Stimulated activated CD4-positive, alpha-beta T cell treated with anti-CD3 and anti-CD28 coated beads, Interleukin-1b, Interleukin-23, amount 100 ng/mL, for 1 hour (primary cell): ENCODE measurements around the gene NNAT.

ENCODE experiments used
- DNase-seq, 2 donors: peaks; one replicate each; pipeline ENCODE4 v3.0.0-alpha.2; 2020; ENCODE audit warnings: low read depth in 2 of 2

NNAT gene

DNA sequence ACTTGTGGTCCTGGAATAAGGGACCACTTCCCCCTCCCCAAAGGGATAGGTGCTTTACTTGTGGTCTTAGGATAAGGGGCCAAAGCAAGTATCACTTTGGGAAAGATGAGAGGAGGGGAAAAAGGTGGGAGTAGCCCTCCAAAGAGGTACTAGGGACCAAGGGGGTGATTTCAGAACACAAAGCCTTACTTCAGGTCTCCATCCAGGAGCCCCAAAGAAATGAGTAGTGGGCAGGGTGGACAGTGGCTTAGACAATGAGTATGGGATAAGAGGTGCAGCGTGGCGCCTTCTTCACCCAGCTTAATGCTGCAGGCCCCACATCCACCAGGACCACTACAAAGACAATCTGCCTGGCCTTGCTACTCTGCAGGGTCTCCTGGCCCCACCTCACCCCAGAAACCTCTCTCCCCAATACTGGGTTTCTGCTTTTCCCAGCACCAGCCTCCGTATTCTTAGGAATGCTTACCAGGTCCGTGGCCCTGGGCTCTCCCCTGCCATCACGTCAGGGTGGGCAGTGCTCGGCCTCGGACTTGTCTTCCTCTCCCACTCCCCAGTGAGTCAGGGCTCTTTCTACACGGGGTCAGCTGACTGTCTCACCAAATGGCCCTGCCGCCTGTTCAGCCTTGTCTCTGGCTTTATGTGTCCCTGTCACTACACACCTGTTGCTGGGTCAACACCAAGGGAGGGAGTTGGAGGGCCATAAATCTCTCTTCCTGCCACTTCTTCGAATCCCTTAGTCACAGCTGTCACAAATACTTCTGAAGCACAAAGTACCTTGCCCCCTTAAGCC is 3.1 kb downstream of the NNAT start:
- DNase-seq, result no peak

- DNase-seq, result no peak
These were observed 4.0 kb downstream of the NNAT start for GRCh38 chr20:37524859-37525708.

GRCh38 chr20:37525810-37526209 is 4.8 kb downstream of the NNAT start:
- no peak for DNase-seq

GRCh38 chr20:37526238-37526838 is 5.3 kb downstream of the NNAT start:
- no peak for DNase-seq

DNA sequence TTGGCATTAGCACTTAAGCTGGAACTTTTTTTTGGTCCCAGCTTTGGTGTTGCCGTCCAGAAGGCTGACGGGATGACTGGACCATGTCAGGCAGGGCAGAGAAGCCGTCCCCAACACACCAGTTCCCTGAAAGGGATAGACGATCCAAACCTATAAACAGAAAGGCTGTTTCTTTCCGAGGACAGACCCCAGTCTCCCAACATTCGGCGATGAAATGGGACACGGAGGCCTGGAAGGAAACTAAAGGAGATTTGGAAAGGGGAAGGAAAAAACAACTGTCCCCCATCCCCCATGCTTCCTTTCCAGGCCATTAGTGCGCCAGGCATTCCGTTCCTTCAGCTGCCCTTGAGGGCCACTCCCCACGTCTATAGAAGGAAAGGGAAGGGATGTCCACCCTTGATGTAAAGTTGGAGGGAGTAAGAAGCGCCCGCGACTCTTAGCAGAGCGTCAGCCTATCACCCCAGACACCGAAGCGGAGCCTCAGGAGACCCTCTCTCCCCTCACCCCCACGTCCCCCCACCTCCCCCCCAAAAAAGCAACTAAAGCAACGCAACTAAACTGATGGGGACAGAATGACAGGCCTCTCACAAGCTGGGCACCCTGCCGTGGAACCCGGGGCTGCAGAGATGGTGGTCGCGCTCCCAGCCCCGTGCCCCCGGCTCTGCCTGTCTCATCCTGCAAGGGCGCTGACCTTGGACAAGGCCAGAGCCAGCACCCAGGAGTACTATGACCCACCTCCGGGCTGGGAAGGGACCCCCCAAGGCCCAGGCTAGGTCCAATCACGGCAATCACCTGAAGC is 6.0 kb downstream of the NNAT start:
- DNase-seq, result no peak

- DNase-seq, result peak; percentile 76 to 87
These were observed 6.8 kb downstream of the NNAT start, which contains the start of gene BLCAP for GRCh38 chr20:37527638-37528445. Gene BLCAP, minus strand, starts transcription at chr20:37527876. Its CDS starts 8,702 bp downstream, at chr20:37519174.

DNA sequence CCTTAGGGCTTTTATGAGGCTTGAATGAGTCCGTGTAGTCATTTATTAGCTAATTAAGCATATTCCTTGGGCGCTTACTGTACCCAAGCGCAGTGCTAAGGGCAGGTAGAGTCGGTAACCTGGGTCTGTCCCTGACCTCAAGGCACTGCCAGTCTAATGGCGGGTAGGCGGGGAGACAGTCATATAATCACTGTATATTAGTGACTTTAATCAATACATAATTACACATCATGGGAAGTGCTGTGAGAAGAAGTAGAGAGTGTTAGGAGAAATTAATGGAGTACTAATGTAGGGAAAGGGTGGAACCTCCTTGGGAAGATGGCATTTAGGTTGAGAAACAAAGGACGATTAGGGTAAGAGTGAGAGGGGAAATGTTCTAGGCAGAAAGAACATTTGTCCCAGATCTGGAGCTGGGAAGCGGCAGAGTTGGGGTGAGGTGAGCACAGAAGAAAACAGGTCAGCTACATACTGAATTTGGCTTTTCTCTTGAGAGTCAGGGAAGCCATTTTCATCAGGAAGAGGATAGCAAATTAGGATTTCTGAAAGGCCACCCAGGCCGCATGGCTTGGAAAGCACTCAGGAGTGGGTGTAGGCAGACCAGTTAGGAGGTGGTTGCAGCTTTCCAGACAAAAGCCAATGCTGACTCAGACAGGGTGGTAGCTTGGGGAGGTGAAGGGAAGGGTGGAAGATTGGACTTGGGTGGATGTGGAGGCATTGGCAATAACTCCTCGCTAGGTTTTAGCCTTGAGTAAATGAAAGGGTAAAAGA is 7.6 kb downstream of the NNAT start:
- DNase-seq, result no peak

DNA sequence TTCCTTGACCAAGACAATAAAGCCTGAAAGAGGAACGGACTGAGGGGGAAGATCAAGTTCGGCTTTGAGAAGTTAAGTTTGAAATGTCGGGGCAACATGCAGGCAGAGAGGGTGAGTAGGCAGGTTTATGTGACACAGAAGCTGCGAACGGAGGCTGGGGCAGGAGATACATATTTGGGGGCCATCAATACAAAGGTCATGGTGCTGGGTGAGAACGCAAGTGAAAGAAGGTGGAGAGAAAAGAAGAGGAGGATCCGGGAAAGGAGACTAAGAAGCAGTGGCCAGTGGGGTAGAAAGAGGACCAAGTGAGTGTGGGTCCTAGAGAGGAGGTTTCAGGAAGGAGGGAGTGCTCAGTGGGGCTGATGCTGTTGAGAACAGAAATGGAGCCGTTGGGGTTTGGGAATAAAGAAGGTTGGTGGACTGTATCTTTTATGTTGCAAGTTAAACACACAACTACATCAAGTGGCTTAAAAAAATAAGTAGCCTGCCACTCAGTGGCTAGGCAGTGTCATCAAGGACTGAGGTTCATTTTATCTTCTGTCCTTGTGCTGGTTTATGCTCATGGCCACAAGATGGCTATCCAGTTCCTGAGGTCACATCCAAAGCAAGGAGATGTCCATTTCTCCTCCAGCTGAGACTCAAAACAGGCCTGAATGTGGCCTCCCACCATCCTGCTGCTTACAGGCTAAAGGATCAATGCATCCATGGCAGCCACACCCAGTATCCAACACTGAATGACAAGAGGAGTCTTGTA is 8.3 kb downstream of the NNAT start:
- DNase-seq, result no peak

DNA sequence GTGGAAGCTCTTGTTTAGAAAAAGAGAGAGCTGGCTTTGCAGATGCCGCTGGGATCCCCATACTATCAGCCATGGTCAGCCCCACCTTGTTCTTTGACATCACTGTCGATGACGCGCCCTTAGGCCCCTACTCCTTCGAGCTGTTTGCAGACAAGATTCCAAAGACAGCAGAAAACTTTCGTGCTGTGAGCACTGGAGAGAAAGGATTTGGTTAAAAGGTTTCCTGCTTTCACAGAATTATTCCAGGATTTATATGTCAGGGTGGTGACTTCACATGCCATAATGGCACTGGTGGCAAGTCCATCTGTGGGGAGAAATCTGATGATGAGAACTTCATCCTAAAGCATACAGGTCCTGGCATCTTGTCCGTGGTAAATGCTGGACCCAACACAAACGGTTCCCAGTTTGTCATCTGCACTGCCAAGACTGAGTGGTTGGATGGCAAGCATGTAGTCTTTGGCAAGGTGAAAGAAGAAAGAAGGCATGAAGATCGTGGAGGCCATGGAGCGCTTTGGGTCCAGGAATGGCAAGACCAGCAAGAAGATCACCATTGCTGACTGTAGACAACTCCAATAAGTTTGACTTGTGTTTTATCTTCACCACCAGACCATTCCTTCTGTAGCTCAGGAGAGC is 9.0 kb downstream of the NNAT start:
- DNase-seq, result no peak

GRCh38 chr20:37530696-37531095 is 9.6 kb downstream of the NNAT start:
- no peak for DNase-seq

GRCh38 chr20:37531856-37532255 is 10.8 kb downstream of the NNAT start:
- no peak for DNase-seq

DNA sequence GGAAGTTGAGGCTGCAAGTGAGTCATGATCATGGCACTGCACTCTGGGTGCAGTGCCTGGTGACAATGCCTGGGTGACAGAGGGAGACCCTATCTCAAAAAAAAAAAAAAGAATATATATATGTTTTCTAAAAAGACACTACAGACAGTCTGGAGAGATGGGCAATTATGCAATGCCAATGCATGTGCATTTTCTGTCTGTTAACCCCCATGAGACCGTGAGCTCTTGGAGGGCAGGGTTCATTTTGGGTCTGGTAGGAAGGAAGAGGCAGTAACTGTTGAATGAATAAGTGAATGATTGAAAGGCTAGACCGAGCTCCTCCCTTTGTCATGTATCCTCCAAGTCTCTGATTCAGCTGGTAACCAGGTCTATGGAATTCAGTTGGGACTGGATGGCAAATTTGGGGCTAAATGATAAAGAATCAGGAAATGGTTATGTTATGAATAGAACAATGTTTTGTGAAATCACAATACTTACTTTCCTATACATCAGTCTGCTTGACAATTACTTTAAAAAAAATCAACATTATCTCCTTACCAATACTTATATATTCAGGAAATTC is 12.2 kb downstream of the NNAT start:
- no peak for DNase-seq

DNA sequence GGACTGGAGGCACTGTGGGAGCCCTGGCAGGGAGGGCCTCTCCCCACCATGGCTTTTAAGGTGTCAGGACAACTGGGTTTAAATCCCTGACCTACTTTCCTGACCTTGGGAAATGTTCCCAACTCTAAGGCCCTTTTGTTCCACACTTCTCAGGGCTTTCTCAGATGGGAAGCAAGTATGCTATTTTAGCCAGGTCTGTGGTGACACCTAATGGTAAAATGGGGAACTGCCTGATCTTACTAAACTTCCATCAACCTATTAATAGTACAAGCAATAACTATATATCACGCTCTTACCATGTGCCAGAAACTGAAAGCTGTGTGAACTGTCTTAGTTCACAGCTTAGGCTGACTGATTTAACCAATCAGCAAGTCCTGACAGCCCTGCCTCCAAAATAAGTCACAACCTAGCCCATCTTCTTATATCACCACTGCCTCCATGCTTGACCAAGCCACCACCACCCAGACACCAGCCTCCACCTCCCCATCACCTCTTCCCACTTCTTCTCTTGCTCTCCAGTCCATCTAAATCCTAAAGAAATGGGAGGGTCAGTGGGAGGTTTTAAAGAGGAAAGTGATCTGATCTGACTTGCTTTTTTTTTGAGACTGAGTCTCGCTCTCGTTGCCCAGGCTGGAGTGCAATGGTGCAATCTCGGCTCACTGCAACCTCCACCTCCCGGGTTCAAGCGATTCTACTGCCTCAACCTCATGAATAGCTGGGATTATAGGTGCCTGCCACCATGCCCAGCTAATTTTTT is 13.5 kb downstream of the NNAT start:
- DNase-seq, result no peak

GRCh38 chr20:37535443-37536132 is 14.5 kb downstream of the NNAT start:
- DNase-seq, result no peak

- DNase-seq, result no peak
These were observed 16.5 kb downstream of the NNAT start for GRCh38 chr20:37537505-37537904.

DNA sequence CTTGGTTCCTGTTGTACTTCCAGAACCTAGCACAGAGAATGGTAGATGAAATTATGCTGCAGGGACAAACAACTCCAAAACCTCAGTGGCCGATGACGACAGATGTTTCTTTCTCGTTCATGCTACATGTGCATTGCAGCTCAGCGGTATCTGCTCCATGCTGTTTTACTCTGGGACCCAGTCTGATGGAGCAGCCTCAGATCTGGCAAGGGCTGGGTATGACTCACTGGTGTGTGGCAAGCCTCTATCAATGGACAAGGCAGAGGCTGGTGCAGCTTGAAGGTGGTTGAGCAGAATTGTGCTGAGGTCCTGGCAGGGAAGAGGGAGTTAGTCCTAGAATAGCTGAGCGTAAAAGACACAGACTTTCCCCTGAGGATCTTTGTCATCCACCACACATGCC is 17.0 kb downstream of the NNAT start:
- DNase-seq, result no peak

GRCh38 chr20:37539424-37539823 is 18.4 kb downstream of the NNAT start:
- no peak for DNase-seq
